GM12892 (cell line): ENCODE results near the gene MYB. TPM values are rescaled to one million over a fixed set of nuclear protein-coding genes. Genes with fewer than 3 reads are reported as not detected.
"Not testable (repeated sequence)": the region's sequence is repeated elsewhere in the genome, so short reads cannot be mapped to it uniquely, and the experiment has no call there.

Experiments
- DNase-seq: peaks from one replicate; pipeline ENCODE4 v3.0.0; 2011; ENCODE audit not compliant: insufficient read length
- FAIRE-seq: peaks from 2 replicates; lab custom pipeline; 2011; peaks lifted over from hg19 to GRCh38; lab: Jason Lieb, UNC
- POLR2A ChIP-seq: IDR thresholded peaks from 2 replicates; pipeline ENCODE4 v1.6.1; 2011; ENCODE audit warnings: low read depth, low read length, control low read depth
- POLR2AphosphoS5 ChIP-seq: IDR thresholded peaks from 2 replicates; pipeline ENCODE4 v1.6.1; 2011; ENCODE audit warnings: low read depth, low read length, control low read depth
- TAF1 ChIP-seq: IDR thresholded peaks from 2 replicates; pipeline ENCODE4 v1.6.1; 2011; ENCODE audit warnings: low read depth, mild to moderate bottlenecking, control low read depth, low read length, borderline replicate concordance
- polyA plus RNA-seq: library from polyadenylated mRNA; unstranded; fragments of >200 nt; gene quantifications from one replicate; pipeline ENCODE4 v1.2.1, GENCODE V29; 2012; ENCODE audit warnings: missing spikeins, inconsistent platforms; ENCODE audit not compliant: missing spikeins

Gene MYB
- 34.5 TPM for polyA plus RNA-seq

- peak; percentile 76 for TF ChIP-seq POLR2AphosphoS5
- TF ChIP-seq TAF1: peak; percentile 44; the same call in 1 of the 2 replicates
- peak; percentile 85 for TF ChIP-seq POLR2A
- peak; percentile 91 for FAIRE-seq
- peak; percentile 55 for DNase-seq
These were observed at the start of gene MYB for GRCh38 chr6:135180542-135181332. Gene MYB (plus strand): TSS chr6:135181308. CDS start chr6:135181514, 206 bp downstream.

GRCh38 chr6:135132776-135133175 lies 48.3 kb upstream of the MYB start:
- DNase-seq (no peak), FAIRE-seq (no peak)
- TF ChIP-seq POLR2AphosphoS5 (no peak), POLR2A (no peak), TAF1 (no peak)

GRCh38 chr6:135135835-135136234 lies 45.3 kb upstream of the MYB start:
- FAIRE-seq: no peak
- TF ChIP-seq POLR2AphosphoS5: no peak
- TF ChIP-seq TAF1: no peak
- no peak for TF ChIP-seq POLR2A

GRCh38 chr6:135137826-135138225 lies 43.3 kb upstream of the MYB start:
- DNase-seq (no peak), FAIRE-seq (no peak)
- no peak for TF ChIP-seq TAF1
- no peak for TF ChIP-seq POLR2AphosphoS5
- no peak for TF ChIP-seq POLR2A

More at GRCh38 chr6:135135835-135136234, 45.3 kb upstream of the MYB start:
- DNase-seq: no peak

- DNase-seq (no peak), FAIRE-seq (peak; percentile 9)
- no peak for TF ChIP-seq TAF1
- no peak for TF ChIP-seq POLR2AphosphoS5
- no peak for TF ChIP-seq POLR2A
These were observed 39.9 kb upstream of the MYB start for GRCh38 chr6:135141182-135141581.

GRCh38 chr6:135141728-135142127 lies 39.4 kb upstream of the MYB start:
- DNase-seq (no peak), FAIRE-seq (peak; percentile 70)
- TF ChIP-seq TAF1 (no peak), POLR2AphosphoS5 (no peak), POLR2A (no peak)

GRCh38 chr6:135142232-135142631 lies 38.9 kb upstream of the MYB start:
- not testable (repeated sequence) for DNase-seq
- FAIRE-seq: peak; percentile 79

GRCh38 chr6:135144673-135145062 lies 36.4 kb upstream of the MYB start:
- FAIRE-seq: no peak

GRCh38 chr6:135145063-135145800 lies 35.9 kb upstream of the MYB start:
- DNase-seq (no peak), FAIRE-seq (no peak)
- TF ChIP-seq POLR2A: no peak

More at GRCh38 chr6:135144673-135145062, 36.4 kb upstream of the MYB start:
- TF ChIP-seq POLR2A (no peak), POLR2AphosphoS5 (no peak), TAF1 (no peak)
- no peak for DNase-seq

- DNase-seq (no peak), FAIRE-seq (peak; percentile 9)
- TF ChIP-seq POLR2AphosphoS5: no peak
- no peak for TF ChIP-seq TAF1
- no peak for TF ChIP-seq POLR2A
These were observed 34.8 kb upstream of the MYB start for GRCh38 chr6:135146162-135146934.
